ENCODE results near the gene ATP8B1.
"Not testable (repeated sequence)": the region's sequence is repeated elsewhere in the genome, so short reads cannot be mapped to it uniquely, and the experiment has no call there.

ATP8B1 gene

GRCh38 chr18:57803103-57803969 is at the start of gene ATP8B1:
Gene ATP8B1, minus strand, starts transcription at chr18:57803315. Its CDS starts 71,508 bp downstream, at chr18:57731807.
- Histone ChIP-seq H3K4me3 (replicated peaks; ENCODE audit: low read depth, low read length) (peak within 1 kb of the TSS; percentile 22), H3K36me3 (ENCODE audit: control insufficient read depth, insufficient read depth, low read length) (no peaks in the 10 kb centered on the region), H3K27me3 (replicated peaks; ENCODE audit: control insufficient read depth, insufficient read depth, low read length) (peaks cover 7% of the 10 kb centered on the region)
- no peak for TF ChIP-seq CTCF (IDR thresholded peaks at IDR 0.05; ENCODE audit: insufficient read depth, low read length, poor library complexity, severe bottlenecking)
- peak; percentile 23 for DNase-seq (ENCODE audit: extremely low read depth, insufficient read length)

DNA sequence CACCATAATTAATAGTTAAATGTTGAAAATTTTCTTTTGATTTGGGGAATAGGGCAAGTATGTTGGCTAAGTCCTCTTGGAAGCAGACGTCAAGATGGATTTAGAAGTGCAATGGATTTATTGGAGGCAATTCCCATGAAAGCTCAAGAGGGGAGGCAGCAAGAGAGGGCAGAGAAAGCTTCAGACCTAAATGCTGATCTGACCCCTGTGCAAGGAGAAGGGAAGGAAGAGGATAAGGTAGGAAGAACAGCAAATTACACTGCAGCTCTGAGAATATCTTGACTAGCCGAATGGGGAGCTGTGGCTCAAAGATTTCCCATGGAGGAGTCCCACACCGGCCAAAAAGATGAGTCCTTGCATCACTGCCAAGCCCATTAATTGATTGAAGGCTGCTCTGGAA is 46.9 kb upstream of the ATP8B1 start:
- no peak for TF ChIP-seq CTCF (IDR thresholded peaks at IDR 0.05; ENCODE audit: insufficient read depth, low read length, poor library complexity, severe bottlenecking)
- no peak for DNase-seq (ENCODE audit: extremely low read depth, insufficient read length)

GRCh38 chr18:57848374-57848773 is 45.3 kb upstream of the ATP8B1 start:
- H3K4me3 ChIP-seq (replicated peaks; ENCODE audit: low read depth, low read length); H3K36me3 ChIP-seq (ENCODE audit: control insufficient read depth, insufficient read depth, low read length); DNase-seq (ENCODE audit: extremely low read depth, insufficient read length); H3K27me3 ChIP-seq (replicated peaks; ENCODE audit: control insufficient read depth, insufficient read depth, low read length): not testable (repeated sequence)

More for the DNA sequence above, 46.9 kb upstream of the ATP8B1 start:
- no peak overlapping the region for H3K4me3 ChIP-seq (replicated peaks; ENCODE audit: low read depth, low read length)
- H3K27me3 ChIP-seq (replicated peaks; ENCODE audit: control insufficient read depth, insufficient read depth, low read length): no peaks in the 10 kb centered on the region; the same call in 1 of the 2 replicates
- H3K36me3 ChIP-seq (ENCODE audit: control insufficient read depth, insufficient read depth, low read length): no peaks in the 10 kb centered on the region

GRCh38 chr18:57847431-57847830 is 44.3 kb upstream of the ATP8B1 start:
- not testable (repeated sequence) for DNase-seq (ENCODE audit: extremely low read depth, insufficient read length); H3K4me3 ChIP-seq (replicated peaks; ENCODE audit: low read depth, low read length)

DNA sequence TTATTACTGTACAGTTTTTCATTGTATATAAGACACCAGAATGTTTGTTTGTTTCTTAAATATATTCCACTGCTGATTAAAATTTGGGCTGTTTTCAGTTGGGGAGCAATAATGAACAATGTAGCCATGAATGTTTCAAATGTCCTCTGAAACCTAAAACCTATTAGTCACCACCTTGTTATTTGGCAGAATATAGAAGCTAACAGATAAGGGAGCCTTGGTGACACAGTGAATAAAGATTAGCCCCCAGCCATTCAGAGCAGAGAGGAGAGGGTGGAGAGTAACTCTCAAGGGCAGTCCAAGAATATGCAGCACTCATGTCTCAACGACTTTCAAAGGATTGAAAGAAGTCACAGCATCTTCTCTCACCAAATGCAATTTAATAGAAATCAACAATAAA is 43.1 kb upstream of the ATP8B1 start:
- no peaks in the 10 kb centered on the region for H3K36me3 ChIP-seq (ENCODE audit: control insufficient read depth, insufficient read depth, low read length)
- no peak overlapping the region for H3K4me3 ChIP-seq (replicated peaks; ENCODE audit: low read depth, low read length)
- DNase-seq (ENCODE audit: extremely low read depth, insufficient read length): no peak
- no peaks in the 10 kb centered on the region; the same call in 1 of the 2 replicates for H3K27me3 ChIP-seq (replicated peaks; ENCODE audit: control insufficient read depth, insufficient read depth, low read length)
- no peak for TF ChIP-seq CTCF (IDR thresholded peaks at IDR 0.05; ENCODE audit: insufficient read depth, low read length, poor library complexity, severe bottlenecking)

More at GRCh38 chr18:57847431-57847830, 44.3 kb upstream of the ATP8B1 start:
- not testable (repeated sequence) for H3K36me3 ChIP-seq (ENCODE audit: control insufficient read depth, insufficient read depth, low read length); H3K27me3 ChIP-seq (replicated peaks; ENCODE audit: control insufficient read depth, insufficient read depth, low read length)

GRCh38 chr18:57845605-57846074 is 42.5 kb upstream of the ATP8B1 start:
- H3K4me3 ChIP-seq (replicated peaks; ENCODE audit: low read depth, low read length): no peak overlapping the region
- H3K27me3 ChIP-seq (replicated peaks; ENCODE audit: control insufficient read depth, insufficient read depth, low read length): no peaks in the 10 kb centered on the region; the same call in 1 of the 2 replicates
- no peak for TF ChIP-seq CTCF (IDR thresholded peaks at IDR 0.05; ENCODE audit: insufficient read depth, low read length, poor library complexity, severe bottlenecking)
- no peak for DNase-seq (ENCODE audit: extremely low read depth, insufficient read length)
- no peaks in the 10 kb centered on the region for H3K36me3 ChIP-seq (ENCODE audit: control insufficient read depth, insufficient read depth, low read length)
